ENCODE measurements around the gene SERINC4. TPM values are rescaled to one million over a fixed set of nuclear protein-coding genes. Genes with fewer than 3 reads are reported as not detected.
"Not testable (repeated sequence)": the region's sequence is repeated elsewhere in the genome, so short reads cannot be mapped to it uniquely, and the experiment has no call there.

Gene SERINC4
- total RNA-seq (under 1 TPM in 4 of 5 experiments, not detected in 1; 0.13 to 0.57 (median 0.33) TPM), polyA plus RNA-seq (1 to 10 TPM; 3.1 to 8.8 TPM), total RNA-seq (not detected)

- Histone ChIP-seq H3K27ac (ENCODE audit: low read depth, low read length) (peak within 1 kb of the TSS; percentile 85), H3K36me3 (ENCODE audit: control insufficient read depth in 2 of 3, insufficient read depth in 3 of 3, low read length in 3 of 3) (peaks cover 9 to 65% (median 12%) of the 10 kb centered on the region in 3 experiments), H3K27me3 (ENCODE audit: control insufficient read depth in 2 of 2, insufficient read depth in 2 of 2, low read length in 2 of 2) (no peaks in the 10 kb centered on the region), H3K4me1 (ENCODE audit: control insufficient read depth in 2 of 2, insufficient read depth in 2 of 2, low read length in 2 of 2) (peaks cover 15 to 19% of the 10 kb centered on the region in 2 donors), H3K4me3 (ENCODE audit: low read length) (peak within 1 kb of the TSS; percentile 98), H3K9me3 (ENCODE audit: control insufficient read depth in 2 of 3, low read length in 3 of 3) (no peaks in the 10 kb centered on the region)
- H3K4me1 Mint-ChIP-seq, result peaks cover 27 to 60% (median 55%) of the 10 kb centered on the region in 7 donors
- H3K9me3 Mint-ChIP-seq, result no peaks in the 10 kb centered on the region
- H3K27ac Mint-ChIP-seq, result peak within 1 kb of the TSS; percentile 94 to 100 (median 97)
- ATAC-seq (no peak), DNase-seq (no peak)
- H3K27me3 Mint-ChIP-seq, result no peaks in the 10 kb centered on the region
- POLR2A ChIA-PET, result interaction anchor here (1.0 to 2.5 kb wide), 10 partner anchors 9 to 53 kb away, joined by 3 to 29 read pairs (median 10); partner anchors contain the start of genes ELL3, MFAP1, PDIA3 and SERF2
- CTCF ChIA-PET, result interaction anchor here (1.7 kb wide), 1 partner anchor 23 kb away, joined by 6 read pairs; the partner anchor contains the start of gene ELL3
- peak within 1 kb of the TSS; percentile 89 to 100 (median 99) for H3K4me3 Mint-ChIP-seq
- H3K36me3 Mint-ChIP-seq, result peaks cover 12 to 47% (median 45%) of the 10 kb centered on the region in 5 donors
- intact Hi-C loops (cut with micrococcal nuclease), result loop anchor here (1.0 to 10.0 kb wide), 9 partner anchors 8 to 1305 kb away; partner anchors contain the start of genes MFAP1 (in 2 of the 2), SERF2 (in 2 of the 2), ELL3 (in 1 of the 2) and PDIA3 (in 1 of the 2)
Observed at GRCh38 chr15:43799945-43800285, at the start of gene SERINC4. Gene SERINC4, minus strand, starts transcription at chr15:43800220. Its CDS starts 234 bp downstream, at chr15:43799986.

GRCh38 chr15:43845421-43845820 lies 45.4 kb upstream of the SERINC4 start:
- Mint-ChIP-seq H3K9me3 (no peaks in the 10 kb centered on the region), H3K4me3 (no peak overlapping the region), H3K36me3 (peaks cover 0 to 30% (median 18%) of the 10 kb centered on the region in 5 donors), H3K4me1 (peaks cover 0 to 6% (median 0%) of the 10 kb centered on the region in 7 donors), H3K27ac (peak overlapping the region in 1 of 9 donors; percentile 12), H3K27me3 (no peaks in the 10 kb centered on the region)
- H3K27ac ChIP-seq (ENCODE audit: low read depth, low read length), result no peak overlapping the region
- H3K9me3 ChIP-seq (ENCODE audit: control insufficient read depth in 2 of 3, low read length in 3 of 3), result no peaks in the 10 kb centered on the region
- H3K4me3 ChIP-seq (ENCODE audit: low read length), result no peak overlapping the region
- ChIA-PET POLR2A (no interaction called here), CTCF (interaction anchor here (0.6 kb wide), 1 partner anchor 553 kb away, joined by 9 read pairs; no protein-coding TSS in a partner anchor)
- no peaks in the 10 kb centered on the region for H3K4me1 ChIP-seq (ENCODE audit: control insufficient read depth in 2 of 2, insufficient read depth in 2 of 2, low read length in 2 of 2)
- no peaks in the 10 kb centered on the region for H3K27me3 ChIP-seq (ENCODE audit: control insufficient read depth in 2 of 2, insufficient read depth in 2 of 2, low read length in 2 of 2)
- ATAC-seq (no peak), DNase-seq (no peak)
- intact Hi-C loops (cut with micrococcal nuclease), result no loop called here
- peaks cover 0 to 21% (median 4%) of the 10 kb centered on the region in 3 experiments for H3K36me3 ChIP-seq (ENCODE audit: control insufficient read depth in 2 of 3, insufficient read depth in 3 of 3, low read length in 3 of 3)

- H3K9me3 ChIP-seq (ENCODE audit: control insufficient read depth in 2 of 3, low read length in 3 of 3); intact Hi-C loops (cut with micrococcal nuclease); H3K27ac ChIP-seq (ENCODE audit: low read depth, low read length); H3K36me3 ChIP-seq (ENCODE audit: control insufficient read depth in 2 of 3, insufficient read depth in 3 of 3, low read length in 3 of 3); H3K4me1 ChIP-seq (ENCODE audit: control insufficient read depth in 2 of 2, insufficient read depth in 2 of 2, low read length in 2 of 2); H3K9me3 Mint-ChIP-seq; ATAC-seq; H3K27me3 Mint-ChIP-seq; POLR2A ChIA-PET; DNase-seq; H3K4me3 ChIP-seq (ENCODE audit: low read length); H3K27me3 ChIP-seq (ENCODE audit: control insufficient read depth in 2 of 2, insufficient read depth in 2 of 2, low read length in 2 of 2): not testable (repeated sequence)
- Mint-ChIP-seq H3K4me3 (peak overlapping the region in 1 of 10 donors; percentile 67), H3K27ac (peak overlapping the region in 2 of 9 donors; percentile 8 to 75), H3K4me1 (peaks cover 21 to 43% (median 32%) of the 10 kb centered on the region in 7 donors), H3K36me3 (peaks cover 0 to 24% (median 11%) of the 10 kb centered on the region in 5 donors)
- CTCF ChIA-PET, result interaction anchor here (0.8 kb wide), 1 partner anchor 1625 kb away, joined by 4 read pairs; no protein-coding TSS in a partner anchor
Observed at GRCh38 chr15:43832485-43832884, 32.5 kb upstream of the SERINC4 start.

- ChIA-PET CTCF (interaction anchor here (0.5 to 0.8 kb wide), 2 partner anchors 666 to 746 kb away, joined by 3 to 4 read pairs; no protein-coding TSS in a partner anchor), POLR2A (interaction anchor here (1.1 kb wide), 1 partner anchor 38 kb away, joined by 5 read pairs; no protein-coding TSS in a partner anchor)
- Mint-ChIP-seq H3K4me1 (peaks cover 26 to 43% (median 39%) of the 10 kb centered on the region in 7 donors), H3K4me3 (peak overlapping the region in 1 of 10 donors; percentile 67), H3K36me3 (peaks cover 0 to 24% (median 8%) of the 10 kb centered on the region in 5 donors), H3K27ac (peak overlapping the region in 4 of 9 donors; percentile 8 to 75 (median 42))
- ATAC-seq; H3K36me3 ChIP-seq (ENCODE audit: control insufficient read depth in 2 of 3, insufficient read depth in 3 of 3, low read length in 3 of 3); H3K9me3 Mint-ChIP-seq; H3K27ac ChIP-seq (ENCODE audit: low read depth, low read length); H3K9me3 ChIP-seq (ENCODE audit: control insufficient read depth in 2 of 3, low read length in 3 of 3); intact Hi-C loops (cut with micrococcal nuclease); H3K4me3 ChIP-seq (ENCODE audit: low read length); H3K27me3 ChIP-seq (ENCODE audit: control insufficient read depth in 2 of 2, insufficient read depth in 2 of 2, low read length in 2 of 2); H3K4me1 ChIP-seq (ENCODE audit: control insufficient read depth in 2 of 2, insufficient read depth in 2 of 2, low read length in 2 of 2); DNase-seq; H3K27me3 Mint-ChIP-seq: not testable (repeated sequence)
Observed at GRCh38 chr15:43831519-43832052, 31.6 kb upstream of the SERINC4 start.

GRCh38 chr15:43830691-43831275 lies 30.8 kb upstream of the SERINC4 start:
- intact Hi-C loops (cut with micrococcal nuclease); H3K9me3 Mint-ChIP-seq; H3K36me3 ChIP-seq (ENCODE audit: control insufficient read depth in 2 of 3, insufficient read depth in 3 of 3, low read length in 3 of 3); H3K4me3 ChIP-seq (ENCODE audit: low read length); CTCF ChIA-PET; DNase-seq; ATAC-seq; H3K27me3 ChIP-seq (ENCODE audit: control insufficient read depth in 2 of 2, insufficient read depth in 2 of 2, low read length in 2 of 2); H3K27ac ChIP-seq (ENCODE audit: low read depth, low read length); H3K27me3 Mint-ChIP-seq; H3K9me3 ChIP-seq (ENCODE audit: control insufficient read depth in 2 of 3, low read length in 3 of 3): not testable (repeated sequence)
- peak overlapping the region in 2 of 9 donors; percentile 18 to 21 for H3K27ac Mint-ChIP-seq
- peak overlapping the region in 1 of 10 donors; percentile 25 for H3K4me3 Mint-ChIP-seq
- peaks cover 0 to 22% (median 8%) of the 10 kb centered on the region in 5 donors for H3K36me3 Mint-ChIP-seq
- POLR2A ChIA-PET, result interaction anchor here (1.1 kb wide), 1 partner anchor 38 kb away, joined by 5 read pairs; no protein-coding TSS in a partner anchor
- H3K4me1 ChIP-seq (ENCODE audit: control insufficient read depth in 2 of 2, insufficient read depth in 2 of 2, low read length in 2 of 2), result peaks cover 14 to 15% of the 10 kb centered on the region in 2 donors
- H3K4me1 Mint-ChIP-seq, result peaks cover 26 to 50% (median 46%) of the 10 kb centered on the region in 7 donors

- intact Hi-C loops (cut with micrococcal nuclease), result loop anchor here (10.0 kb wide), 2 partner anchors 895 to 1555 kb away; partner anchors contain the start of genes GANC (in 1 of the 2) and TMEM87A (in 1 of the 2)
- peaks cover 0 to 19% (median 3%) of the 10 kb centered on the region in 5 donors for H3K36me3 Mint-ChIP-seq
- H3K36me3 ChIP-seq (ENCODE audit: control insufficient read depth in 2 of 3, insufficient read depth in 3 of 3, low read length in 3 of 3); H3K9me3 ChIP-seq (ENCODE audit: control insufficient read depth in 2 of 3, low read length in 3 of 3); H3K4me3 ChIP-seq (ENCODE audit: low read length); H3K27me3 ChIP-seq (ENCODE audit: control insufficient read depth in 2 of 2, insufficient read depth in 2 of 2, low read length in 2 of 2); POLR2A ChIA-PET; H3K27ac ChIP-seq (ENCODE audit: low read depth, low read length); DNase-seq; ATAC-seq; CTCF ChIA-PET; H3K9me3 Mint-ChIP-seq; H3K27me3 Mint-ChIP-seq: not testable (repeated sequence)
- peaks cover 26 to 53% (median 46%) of the 10 kb centered on the region in 7 donors for H3K4me1 Mint-ChIP-seq
- peak overlapping the region in 2 of 10 donors; percentile 5 to 24 for H3K4me3 Mint-ChIP-seq
- peak overlapping the region in 5 of 9 donors; percentile 18 to 84 (median 43) for H3K27ac Mint-ChIP-seq
- peaks cover 14 to 16% of the 10 kb centered on the region in 2 donors for H3K4me1 ChIP-seq (ENCODE audit: control insufficient read depth in 2 of 2, insufficient read depth in 2 of 2, low read length in 2 of 2)
Observed at GRCh38 chr15:43829951-43830540, 30.0 kb upstream of the SERINC4 start.
